ENCODE data around the gene MAPK4. TPM values are rescaled to one million over a fixed set of nuclear protein-coding genes. Genes with fewer than 3 reads are reported as not detected.

The MAPK4 gene
- total and polyA plus RNA-seq, 7 donors: 0.60 to 16.1 (median 8.8) TPM; not detected in 1

DNA sequence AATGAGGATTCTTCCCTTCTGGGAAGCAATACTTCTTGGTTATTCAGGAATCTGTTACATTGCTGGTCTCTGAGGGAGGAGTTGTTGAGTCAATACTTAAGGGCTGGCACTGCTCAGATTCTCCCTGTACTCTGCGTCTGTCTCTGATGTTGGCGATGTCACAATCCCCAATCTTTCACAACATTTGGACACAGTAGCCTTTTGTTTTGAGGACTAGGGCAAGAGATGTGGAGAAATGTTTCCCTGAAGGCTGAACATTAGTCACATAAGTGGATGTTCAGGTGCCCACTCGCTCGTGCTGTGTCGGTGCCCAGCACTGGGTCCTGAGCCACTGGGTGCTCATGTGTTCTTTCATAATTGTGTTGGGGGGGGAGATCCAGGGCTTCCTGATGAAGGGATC is 55.0 kb downstream of the MAPK4 start:
- 85 to 87% methylated on average over 5 of the region's 5 CpGs for WGBS, 2 donors
- no peak overlapping the region for H3K4me3 ChIP-seq
- H3K27ac ChIP-seq: no peak overlapping the region
- H3K36me3 ChIP-seq: no peaks in the 10 kb centered on the region
- H3K4me1 ChIP-seq: peaks cover 0 to 6% (median 5%) of the 10 kb centered on the region in 4 donors
- DNase-seq: no peak
- intact Hi-C loops (cut with DNase I): loop anchor here (5.0 kb wide), 1 partner anchor 92 kb away; no protein-coding TSS in a partner anchor
- H3K27me3 ChIP-seq: no peaks in the 10 kb centered on the region
- H3K9me3 ChIP-seq: peaks cover 0 to 6% (median 3%) of the 10 kb centered on the region in 4 donors
- TF ChIP-seq EP300 (IDR thresholded peaks at IDR 0.05): no peak
- TF ChIP-seq POLR2A (IDR thresholded peaks at IDR 0.05): no peak
- TF ChIP-seq CTCF (IDR thresholded peaks at IDR 0.05): no peak
- TF ChIP-seq POLR2AphosphoS5 (IDR thresholded peaks at IDR 0.05): peak in 1 of 4 donors; percentile 21

DNA sequence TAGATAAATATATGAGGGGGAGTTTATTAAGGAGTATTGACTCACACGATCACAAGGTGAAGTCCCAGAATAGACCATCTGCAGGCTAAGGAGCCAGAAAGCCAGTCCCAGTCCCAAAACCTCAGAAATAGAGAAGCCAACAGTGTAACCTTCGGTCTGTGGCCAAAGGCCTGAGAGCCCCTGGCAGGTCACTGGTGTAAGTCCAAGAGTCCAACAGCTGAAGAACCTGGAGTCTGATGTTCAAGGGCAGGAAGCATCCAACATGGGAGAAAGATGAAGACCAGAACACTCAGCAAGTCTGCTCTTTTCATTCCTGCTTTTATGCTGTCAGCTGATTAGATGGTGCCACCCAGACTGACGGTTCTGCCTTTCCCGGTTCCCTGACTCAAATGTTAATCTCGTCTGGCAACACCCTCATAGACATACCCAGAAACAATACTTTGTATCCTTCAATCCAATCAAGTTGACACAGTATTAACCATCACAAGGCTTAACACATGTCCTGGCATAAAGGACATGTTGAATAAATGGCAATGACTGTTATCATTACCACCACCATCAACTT is 56.7 kb downstream of the MAPK4 start:
- Histone ChIP-seq H3K27me3 (no peaks in the 10 kb centered on the region), H3K4me1 (peaks cover 0 to 22% (median 16%) of the 10 kb centered on the region in 4 donors), H3K4me3 (no peak overlapping the region), H3K9me3 (peaks cover 0 to 6% (median 3%) of the 10 kb centered on the region in 4 donors), H3K27ac (no peak overlapping the region), H3K36me3 (no peaks in the 10 kb centered on the region)
- intact Hi-C loops (cut with DNase I): loop anchor here (5.0 kb wide), 1 partner anchor 91 kb away; no protein-coding TSS in a partner anchor
- no peak for DNase-seq
- 87 to 91% methylated on average over 5 of the region's 5 CpGs for WGBS, 2 donors
- TF ChIP-seq CTCF (IDR thresholded peaks at IDR 0.05) (no peak), EP300 (IDR thresholded peaks at IDR 0.05) (no peak), POLR2AphosphoS5 (IDR thresholded peaks at IDR 0.05) (no peak), POLR2A (IDR thresholded peaks at IDR 0.05) (no peak)

DNA sequence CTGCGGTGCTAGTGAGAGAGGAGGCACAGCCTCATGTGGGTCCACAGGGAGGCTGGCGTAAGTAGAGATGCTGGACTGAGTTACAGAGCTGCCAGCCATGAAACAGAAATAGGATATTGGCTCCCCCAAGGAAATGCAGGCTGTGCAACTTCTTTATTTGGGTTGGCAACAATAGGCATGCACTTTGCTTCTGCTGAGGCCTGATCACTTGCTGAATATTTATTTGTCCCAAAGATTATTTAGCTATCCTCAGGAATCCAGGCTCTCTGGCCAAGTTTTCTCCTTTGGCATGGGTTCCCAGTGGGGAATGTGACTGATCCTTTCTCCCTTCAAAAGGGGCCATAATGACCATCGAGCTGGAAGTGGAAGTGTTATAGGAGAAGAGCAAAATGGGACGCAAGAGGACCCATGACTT is 60.0 kb downstream of the MAPK4 start:
- H3K9me3 ChIP-seq: no peaks in the 10 kb centered on the region
- no peak overlapping the region for H3K4me3 ChIP-seq
- TF ChIP-seq POLR2A (IDR thresholded peaks at IDR 0.05) (no peak), EP300 (IDR thresholded peaks at IDR 0.05) (no peak)
- no peaks in the 10 kb centered on the region for H3K27me3 ChIP-seq
- no peaks in the 10 kb centered on the region for H3K36me3 ChIP-seq
- intact Hi-C loops (cut with DNase I): loop anchor here (2.0 to 5.0 kb wide), 2 partner anchors 35 to 87 kb away; no protein-coding TSS in a partner anchor
- H3K27ac ChIP-seq: peak overlapping the region; percentile 32 to 78 (median 68)
- no peak for DNase-seq
- 86 to 91% methylated on average over 4 of the region's 4 CpGs for WGBS, 2 donors
- H3K4me1 ChIP-seq: peaks cover 0 to 38% (median 22%) of the 10 kb centered on the region in 4 donors

DNA sequence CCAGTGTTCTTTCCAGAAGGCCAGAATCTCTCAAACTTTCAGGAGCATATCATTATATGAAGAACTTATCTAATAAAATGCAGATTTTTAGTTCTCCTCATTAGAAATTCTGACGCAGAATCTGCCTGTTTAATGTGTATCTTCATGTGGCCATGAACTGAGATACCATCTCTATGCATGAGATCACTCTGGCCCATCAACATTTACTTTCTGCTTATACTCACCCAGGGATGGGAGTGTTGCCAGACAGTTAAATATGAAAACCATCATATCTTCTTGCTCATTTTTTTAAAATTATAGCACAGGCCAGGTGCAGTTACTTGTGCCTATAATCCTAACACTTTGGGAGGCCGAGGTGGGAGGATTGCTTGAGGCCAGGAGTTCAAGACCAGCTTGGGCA is 60.4 kb downstream of the MAPK4 start:
- DNase-seq: no peak
- intact Hi-C loops (cut with DNase I): loop anchor here (2.0 kb wide), 1 partner anchor 34 kb away; no protein-coding TSS in a partner anchor
- WGBS, 2 donors: 87% methylated on average over 2 of the region's 2 CpGs
- Histone ChIP-seq H3K27ac (peak overlapping the region; percentile 32 to 78 (median 68)), H3K4me3 (no peak overlapping the region), H3K4me1 (peaks cover 0 to 38% (median 22%) of the 10 kb centered on the region in 4 donors), H3K9me3 (no peaks in the 10 kb centered on the region), H3K36me3 (no peaks in the 10 kb centered on the region), H3K27me3 (no peaks in the 10 kb centered on the region)
- no peak for TF ChIP-seq CTCF (IDR thresholded peaks at IDR 0.05)
- TF ChIP-seq EP300 (IDR thresholded peaks at IDR 0.05): peak in 1 of 4 donors; percentile 56
- TF ChIP-seq POLR2AphosphoS5 (IDR thresholded peaks at IDR 0.05): peak; percentile 57 to 80 (median 72)

DNA sequence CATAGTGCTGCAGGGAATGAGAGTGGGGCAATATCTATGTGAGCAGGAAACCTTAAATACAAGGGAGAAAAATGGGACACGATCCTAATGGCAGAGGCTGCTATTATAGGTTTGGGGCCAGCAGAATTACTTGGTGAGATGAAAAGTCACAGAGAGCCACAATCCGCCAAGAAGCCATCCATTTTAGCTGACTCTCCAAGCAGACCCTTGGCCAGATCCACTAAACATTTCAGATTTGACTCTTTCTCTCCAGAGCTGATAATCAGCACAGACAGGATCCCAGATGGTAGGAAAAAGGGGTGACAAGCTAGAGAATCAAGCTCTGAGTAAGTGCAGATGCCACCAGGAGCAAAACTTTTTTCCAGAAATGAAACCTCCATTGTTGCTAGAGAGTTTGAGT is 61.5 kb downstream of the MAPK4 start:
- Histone ChIP-seq H3K4me3 (no peak overlapping the region), H3K4me1 (peaks cover 0 to 38% (median 22%) of the 10 kb centered on the region in 4 donors), H3K36me3 (no peaks in the 10 kb centered on the region), H3K27ac (peak overlapping the region in 3 of 4 donors; percentile 59 to 78 (median 78)), H3K9me3 (no peaks in the 10 kb centered on the region), H3K27me3 (no peaks in the 10 kb centered on the region)
- no peak for TF ChIP-seq POLR2AphosphoS5 (IDR thresholded peaks at IDR 0.05)
- intact Hi-C loops (cut with DNase I): loop anchor here (2.0 kb wide), 1 partner anchor 33 kb away; no protein-coding TSS in a partner anchor
- no peak for DNase-seq
- 68 to 89% methylated on average over 2 of the region's 2 CpGs for WGBS, 2 donors

Data from sigmoid colon (tissue), 7 donors.